ENCODE data around the gene CADPS2. TPM values are rescaled to one million over a fixed set of nuclear protein-coding genes. Genes with fewer than 3 reads are reported as not detected.

The CADPS2 gene
- total RNA-seq, 1 donor from 2014 or later = 9.8 TPM

Small RNAs within 50 kb of the gene (small RNA-seq; reads per million reads assigned to genes)
- gene AC006463.1 = not detected

Other genes starting within 250 kb of the CADPS2 start
- 0.41 TPM for gene RNF133, start 187.3 kb downstream of the CADPS2 start, total RNA-seq
- gene RNF148, start 183.5 kb downstream of the CADPS2 start, total RNA-seq = 0.41 TPM
- not detected for gene TAS2R16, start 109.2 kb upstream of the CADPS2 start, total RNA-seq

All from frontal cortex (tissue), 1 donor.